ENCODE data around the gene GCLC.
"Not testable (repeated sequence)": the region's sequence is repeated elsewhere in the genome, so short reads cannot be mapped to it uniquely, and the experiment has no call there.

Gene GCLC

DNA sequence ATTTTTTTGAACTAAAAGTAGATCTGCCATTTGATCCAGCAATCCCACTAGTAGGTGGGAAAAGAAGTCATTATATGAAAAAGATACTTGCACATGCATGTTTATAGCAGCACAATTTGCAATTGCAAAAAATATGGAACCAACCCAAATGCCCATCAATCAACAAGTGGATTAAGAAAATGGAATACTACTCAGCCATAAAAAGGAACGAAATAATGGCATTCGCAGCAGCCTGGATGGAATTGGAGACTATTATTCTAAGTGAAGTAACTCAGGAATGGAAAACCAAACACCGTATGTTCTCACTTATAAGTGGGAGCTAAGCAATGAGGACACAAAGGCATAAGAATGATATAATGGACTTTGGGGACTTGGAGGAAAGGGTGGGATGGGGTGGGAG, 27.5 kb upstream of the GCLC start:
- H3K9me3 Mint-ChIP-seq; DNase-seq (ENCODE audit: low spot score in 2 of 2); H3K27ac Mint-ChIP-seq; H3K36me3 Mint-ChIP-seq; H3K4me3 Mint-ChIP-seq; H3K4me1 Mint-ChIP-seq; ATAC-seq: not testable (repeated sequence)

DNA sequence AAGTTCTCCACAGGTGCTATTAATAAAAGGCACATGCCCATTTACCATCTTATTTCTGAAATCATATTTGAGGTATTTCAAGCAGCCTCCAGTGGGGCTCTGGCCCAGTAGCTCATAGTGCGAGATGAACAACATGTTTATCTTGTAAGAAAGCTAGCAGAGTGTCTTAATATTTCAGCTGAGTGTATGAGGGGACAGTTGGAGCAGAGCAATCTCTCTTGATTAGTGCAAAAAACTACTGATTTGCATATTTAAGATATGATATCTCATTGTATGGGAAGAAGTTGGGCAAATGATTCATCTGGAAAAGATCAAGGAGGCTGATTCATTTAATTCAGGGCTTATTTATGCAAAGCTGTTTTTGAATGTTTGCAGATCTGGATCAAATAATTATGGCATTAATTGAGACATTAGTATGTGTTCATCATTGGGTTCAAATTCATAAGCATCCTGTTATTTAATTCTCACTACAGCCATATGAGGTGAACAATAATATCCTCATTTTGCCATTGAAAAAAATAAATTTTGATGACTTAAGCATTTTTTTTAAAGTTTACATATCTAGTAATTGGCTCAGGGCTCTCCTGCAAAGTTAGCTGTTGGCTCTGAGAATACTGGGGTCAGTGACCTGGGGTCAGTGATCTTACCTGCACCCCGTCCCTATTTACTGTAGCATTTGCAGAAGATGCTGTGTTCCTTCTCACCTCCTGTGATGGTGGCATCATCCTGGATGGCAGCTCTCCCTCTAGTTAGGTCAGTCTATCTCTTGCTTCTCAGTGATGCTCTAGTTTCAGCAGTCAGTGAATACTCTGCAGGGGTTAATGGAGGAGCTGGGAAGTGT, 24.1 kb upstream of the GCLC start:
- Mint-ChIP-seq H3K27ac (no peak overlapping the region), H3K36me3 (no peaks in the 10 kb centered on the region)
- no peak for ATAC-seq

DNA sequence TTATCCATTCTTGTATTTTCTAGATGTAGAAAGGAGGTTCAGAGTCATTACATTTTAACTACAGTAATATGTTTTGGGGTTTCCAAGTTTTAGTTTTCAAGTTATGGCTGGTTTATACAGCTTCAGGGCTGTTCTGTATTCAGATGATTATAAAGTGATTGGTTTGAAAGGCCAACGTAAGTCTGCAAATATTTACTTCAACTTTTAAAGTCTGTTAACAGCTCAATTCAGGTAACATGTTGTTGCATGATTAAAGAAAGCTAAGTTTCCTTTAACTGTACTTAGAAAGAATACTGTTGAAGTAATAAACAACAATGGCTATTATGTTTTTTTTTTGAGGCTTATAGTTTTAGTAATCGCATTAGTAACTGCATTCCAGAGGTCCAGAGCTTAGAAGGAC, 22.8 kb upstream of the GCLC start:
- ATAC-seq = no peak
- no peak for DNase-seq (ENCODE audit: low spot score in 2 of 2)
- no peak overlapping the region for H3K4me3 Mint-ChIP-seq
- no peaks in the 10 kb centered on the region for H3K9me3 Mint-ChIP-seq
- no peaks in the 10 kb centered on the region for H3K4me1 Mint-ChIP-seq
- no peak overlapping the region for H3K27ac Mint-ChIP-seq
- no peaks in the 10 kb centered on the region for H3K36me3 Mint-ChIP-seq

More for the DNA sequence above, 24.1 kb upstream of the GCLC start:
- Mint-ChIP-seq H3K4me3 (no peak overlapping the region), H3K4me1 (peaks cover 5% of the 10 kb centered on the region), H3K9me3 (no peaks in the 10 kb centered on the region)
- DNase-seq (ENCODE audit: low spot score in 2 of 2) = no peak

GRCh38 chr6:53566755-53567154, 21.9 kb upstream of the GCLC start:
- ATAC-seq (no peak), DNase-seq (ENCODE audit: low spot score in 2 of 2) (no peak)
- no peaks in the 10 kb centered on the region for H3K9me3 Mint-ChIP-seq
- no peaks in the 10 kb centered on the region for H3K4me1 Mint-ChIP-seq
- no peaks in the 10 kb centered on the region for H3K36me3 Mint-ChIP-seq
- no peak overlapping the region for H3K27ac Mint-ChIP-seq
- H3K4me3 Mint-ChIP-seq = no peak overlapping the region

DNA sequence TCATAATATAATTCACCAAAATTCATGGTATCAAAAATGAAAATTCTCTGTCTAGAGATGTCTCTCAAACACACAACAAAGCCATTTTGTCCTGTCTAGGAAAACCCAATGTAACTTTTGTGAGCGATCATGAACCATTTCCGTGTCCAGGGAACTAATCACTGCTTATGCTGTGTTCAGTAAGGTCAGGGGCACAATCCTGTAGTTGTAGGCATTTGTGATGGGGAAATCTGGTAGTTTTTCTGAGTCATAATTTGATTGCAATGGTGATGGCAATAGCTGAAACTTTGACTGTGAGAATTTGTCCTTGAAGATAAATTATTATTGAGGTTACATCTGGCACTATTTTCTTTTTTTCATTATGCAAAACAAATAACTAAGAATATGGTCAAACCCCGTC, 21.0 kb upstream of the GCLC start:
- DNase-seq (ENCODE audit: low spot score in 2 of 2) (no peak), ATAC-seq (no peak)
- Mint-ChIP-seq H3K9me3 (no peaks in the 10 kb centered on the region), H3K4me3 (no peak overlapping the region), H3K36me3 (no peaks in the 10 kb centered on the region), H3K27ac (no peak overlapping the region), H3K4me1 (no peaks in the 10 kb centered on the region)

GRCh38 chr6:53564401-53565065, 19.6 kb upstream of the GCLC start:
- ATAC-seq = no peak
- no peak overlapping the region for H3K4me3 Mint-ChIP-seq

GRCh38 chr6:53556986-53557715, 12.2 kb upstream of the GCLC start:
- no peaks in the 10 kb centered on the region for H3K9me3 Mint-ChIP-seq
- ATAC-seq (no peak), DNase-seq (ENCODE audit: low spot score in 2 of 2) (no peak)
- H3K4me1 Mint-ChIP-seq = no peaks in the 10 kb centered on the region
- H3K36me3 Mint-ChIP-seq = no peaks in the 10 kb centered on the region
- no peak overlapping the region for H3K4me3 Mint-ChIP-seq
- no peak overlapping the region for H3K27ac Mint-ChIP-seq

More at GRCh38 chr6:53564401-53565065, 19.6 kb upstream of the GCLC start:
- Mint-ChIP-seq H3K4me1 (no peaks in the 10 kb centered on the region), H3K27ac (no peak overlapping the region), H3K36me3 (no peaks in the 10 kb centered on the region), H3K9me3 (no peaks in the 10 kb centered on the region)
- DNase-seq (ENCODE audit: low spot score in 2 of 2) = no peak

- not testable (repeated sequence) for H3K27ac Mint-ChIP-seq; ATAC-seq; H3K9me3 Mint-ChIP-seq; H3K36me3 Mint-ChIP-seq; H3K4me3 Mint-ChIP-seq; DNase-seq (ENCODE audit: low spot score in 2 of 2)
- peaks cover 10% of the 10 kb centered on the region for H3K4me1 Mint-ChIP-seq
Observed at GRCh38 chr6:53553600-53553999, 8.7 kb upstream of the GCLC start.

- H3K27ac Mint-ChIP-seq = peak overlapping the region; percentile 35
- H3K4me1 Mint-ChIP-seq = peaks cover 26% of the 10 kb centered on the region
- not testable (repeated sequence) for DNase-seq (ENCODE audit: low spot score in 2 of 2); H3K36me3 Mint-ChIP-seq; H3K9me3 Mint-ChIP-seq; ATAC-seq; H3K4me3 Mint-ChIP-seq
Observed at GRCh38 chr6:53551681-53552080, 6.8 kb upstream of the GCLC start.

- H3K4me3 Mint-ChIP-seq = peak overlapping the region; percentile 81
- H3K9me3 Mint-ChIP-seq = no peaks in the 10 kb centered on the region
- H3K36me3 Mint-ChIP-seq = peaks cover 28% of the 10 kb centered on the region
- DNase-seq (ENCODE audit: low spot score in 2 of 2) (peak; percentile 85 to 98), ATAC-seq (peak; percentile 89)
- H3K27ac Mint-ChIP-seq = peak overlapping the region; percentile 78
- peaks cover 55% of the 10 kb centered on the region for H3K4me1 Mint-ChIP-seq
Observed at GRCh38 chr6:53547811-53548496, 3.1 kb upstream of the GCLC start.

DNA sequence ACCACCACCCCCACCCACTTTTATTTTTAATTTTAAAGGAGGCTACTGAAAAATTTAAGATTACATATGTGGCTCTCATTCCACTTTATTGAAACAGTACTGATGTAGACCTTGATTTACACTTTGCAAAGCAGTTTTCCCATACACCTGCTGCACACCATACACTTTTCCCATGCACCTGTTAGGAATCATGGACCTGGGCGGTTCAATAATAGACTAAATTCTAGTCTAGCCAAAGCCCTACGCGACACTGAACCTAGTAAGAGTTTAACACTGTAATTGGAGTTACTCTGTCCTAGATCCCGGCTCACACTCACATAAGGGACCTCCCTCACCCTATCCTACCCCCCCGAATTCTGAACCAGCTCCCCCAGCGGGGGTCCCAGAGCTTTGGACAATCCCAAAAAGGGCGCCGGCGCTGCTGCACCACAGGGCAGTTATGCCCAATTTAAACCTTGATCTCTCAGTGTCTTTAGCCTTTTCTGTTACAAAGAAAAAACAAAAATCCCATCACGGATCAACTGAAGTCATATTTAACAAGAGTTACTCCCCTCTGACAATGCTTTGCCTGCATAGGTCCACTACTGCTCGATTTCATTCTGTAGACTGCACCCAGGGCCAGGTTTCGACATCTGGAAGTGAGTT, 2.4 kb upstream of the GCLC start:
- H3K4me3 Mint-ChIP-seq = peak overlapping the region; percentile 81
- no peak for DNase-seq (ENCODE audit: low spot score in 2 of 2)
- peak; percentile 3 for ATAC-seq
- peaks cover 58% of the 10 kb centered on the region for H3K4me1 Mint-ChIP-seq
- H3K27ac Mint-ChIP-seq = peak overlapping the region; percentile 78
- H3K9me3 Mint-ChIP-seq = no peaks in the 10 kb centered on the region
- H3K36me3 Mint-ChIP-seq = peaks cover 28% of the 10 kb centered on the region

DNA sequence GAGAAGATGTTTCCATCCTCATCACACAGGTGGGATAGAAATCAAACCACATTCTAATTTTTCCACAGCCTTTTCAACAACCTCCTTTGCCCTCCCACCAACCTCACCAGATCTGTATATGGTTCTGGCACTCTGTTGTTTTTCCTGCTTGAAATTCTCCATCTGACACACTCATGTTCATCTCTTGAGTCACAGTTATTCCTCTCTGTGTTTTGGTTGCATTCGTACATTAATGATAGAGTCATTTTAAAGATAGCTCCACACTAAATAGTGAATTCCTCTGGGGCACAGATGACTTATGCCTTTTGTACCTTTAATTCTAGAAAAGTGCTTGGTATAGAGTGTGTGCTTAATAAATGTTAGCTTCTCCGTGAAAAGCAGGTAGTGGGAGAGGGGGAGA, 1.4 kb upstream of the GCLC start:
- ATAC-seq (no peak), DNase-seq (ENCODE audit: low spot score in 2 of 2) (no peak)
- no peak overlapping the region for H3K4me3 Mint-ChIP-seq
- H3K9me3 Mint-ChIP-seq = no peaks in the 10 kb centered on the region
- peaks cover 30% of the 10 kb centered on the region for H3K36me3 Mint-ChIP-seq
- H3K4me1 Mint-ChIP-seq = peaks cover 56% of the 10 kb centered on the region
- no peak overlapping the region for H3K27ac Mint-ChIP-seq

GRCh38 chr6:53544217-53544469, 758 bp downstream of the GCLC start:
- ATAC-seq (no peak), DNase-seq (ENCODE audit: low spot score in 2 of 2) (no peak)
- Mint-ChIP-seq H3K4me1 (peaks cover 62% of the 10 kb centered on the region), H3K4me3 (peak overlapping the region; percentile 94), H3K36me3 (peaks cover 49% of the 10 kb centered on the region), H3K27ac (peak overlapping the region; percentile 95), H3K9me3 (no peaks in the 10 kb centered on the region)

GRCh38 chr6:53543359-53544216, 1.3 kb downstream of the GCLC start:
- peaks cover 49% of the 10 kb centered on the region for H3K36me3 Mint-ChIP-seq
- DNase-seq (ENCODE audit: low spot score in 2 of 2) (no peak), ATAC-seq (no peak)
- peaks cover 64% of the 10 kb centered on the region for H3K4me1 Mint-ChIP-seq
- H3K27ac Mint-ChIP-seq = peak overlapping the region; percentile 95
- H3K4me3 Mint-ChIP-seq = peak overlapping the region; percentile 94
- H3K9me3 Mint-ChIP-seq = no peaks in the 10 kb centered on the region
